Suprapubic skin (tissue), 3 donors: ENCODE measurements around the gene PIGR.

Experiments used
- CTCF ChIP-seq, 2 donors: fragments of 200-600 bp in 1 of 2; fragments of 450-650 bp in 1 of 2; sonication (generic) in 1 of 2; IDR thresholded peaks; one replicate each; pipeline ENCODE4 v1.5.1; 2016 to 2019; ENCODE audit warnings: antibody characterized with exemption in 2 of 2, mild to moderate bottlenecking in 1 of 2, moderate library complexity in 1 of 2
- POLR2A ChIP-seq, 2 donors: fragments of 450-650 bp; IDR thresholded peaks; one replicate each; pipeline ENCODE4 v1.6.1; 2017; ENCODE audit warnings: antibody characterized with exemption in 2 of 2, mild to moderate bottlenecking in 2 of 2, moderate library complexity in 2 of 2

- TF ChIP-seq CTCF (IDR thresholded peaks at IDR 0.05): no peak
- TF ChIP-seq POLR2A (IDR thresholded peaks at IDR 0.05): no peak
Measured at GRCh38 chr1:206986402-206986801, 40.1 kb upstream of the PIGR start.
